ENCODE measurements around the gene SZT2. TPM values are rescaled to one million over a fixed set of nuclear protein-coding genes. Genes with fewer than 3 reads are reported as not detected.

The SZT2 gene
- total RNA-seq, 1 experiment from 2014 or later, result 28.4 TPM

- CTCF ChIA-PET, result no interaction called here
- H3K9me3 Mint-ChIP-seq, result no peaks in the 10 kb centered on the region
- no peaks in the 10 kb centered on the region; the same call in 1 of the 2 replicates for H3K27me3 Mint-ChIP-seq (ENCODE audit: low read depth)
- H3K4me3 Mint-ChIP-seq, result no peak overlapping the region
- H3K36me3 Mint-ChIP-seq, result peaks cover 57% of the 10 kb centered on the region
- no peak for TF ChIP-seq AR (CRISPR knock-in tag; IDR thresholded peaks at IDR 0.05)
- TF ChIP-seq ZNF423 (CRISPR knock-in tag; IDR thresholded peaks at IDR 0.05), result no peak
- no peak for TF ChIP-seq JUN (CRISPR knock-in tag; IDR thresholded peaks at IDR 0.05)
- no peak for TF ChIP-seq EMX1 (CRISPR knock-in tag; IDR thresholded peaks at IDR 0.05)
- TF ChIP-seq ZNF671 (CRISPR knock-in tag; IDR thresholded peaks at IDR 0.05), result no peak
- TF ChIP-seq TEAD1 (CRISPR knock-in tag; IDR thresholded peaks at IDR 0.05), result no peak
- TF ChIP-seq NR1H2 (CRISPR knock-in tag; IDR thresholded peaks at IDR 0.05), result no peak
- no peak for TF ChIP-seq ZNF138 (CRISPR knock-in tag; conservative IDR thresholded peaks at IDR 0.05)
- TF ChIP-seq PRDM15 (CRISPR knock-in tag; IDR thresholded peaks at IDR 0.05), result no peak
- no peak for TF ChIP-seq RELA (CRISPR knock-in tag; IDR thresholded peaks at IDR 0.05; ENCODE audit: borderline replicate concordance)
- TF ChIP-seq ARID4B (CRISPR knock-in tag; IDR thresholded peaks at IDR 0.05; ENCODE audit: borderline replicate concordance), result no peak
- TF ChIP-seq NR3C1 (CRISPR knock-in tag; conservative IDR thresholded peaks at IDR 0.05; ENCODE audit: low read depth), result no peak
- no peak for TF ChIP-seq ERG (CRISPR knock-in tag; IDR thresholded peaks at IDR 0.05)
- no peak for TF ChIP-seq TCF7 (CRISPR knock-in tag; IDR thresholded peaks at IDR 0.05; ENCODE audit: low read depth)
- no peak for TF ChIP-seq USF2 (CRISPR knock-in tag; IDR thresholded peaks at IDR 0.05)
- no peak for TF ChIP-seq SP1 (CRISPR knock-in tag; conservative IDR thresholded peaks at IDR 0.05)
- peaks cover 20% of the 10 kb centered on the region for H3K4me1 Mint-ChIP-seq
- ATAC-seq, result no peak
- POLR2A ChIA-PET, result no interaction called here
- DNase-seq (ENCODE audit: low spot score), result no peak
- no peak overlapping the region for H3K27ac Mint-ChIP-seq
These were observed 60.0 kb downstream of the SZT2 start for GRCh38 chr1:43449708-43450069.

Data from WTC11 (cell line).